NCI-H1436 (cell line): Measurements from ENCODE around the gene ARHGDIA.

Source experiments
- DNase-seq: peaks from one replicate; lab custom pipeline; 2025; lab: John Stamatoyannopoulos, UW

ARHGDIA gene

DNA sequence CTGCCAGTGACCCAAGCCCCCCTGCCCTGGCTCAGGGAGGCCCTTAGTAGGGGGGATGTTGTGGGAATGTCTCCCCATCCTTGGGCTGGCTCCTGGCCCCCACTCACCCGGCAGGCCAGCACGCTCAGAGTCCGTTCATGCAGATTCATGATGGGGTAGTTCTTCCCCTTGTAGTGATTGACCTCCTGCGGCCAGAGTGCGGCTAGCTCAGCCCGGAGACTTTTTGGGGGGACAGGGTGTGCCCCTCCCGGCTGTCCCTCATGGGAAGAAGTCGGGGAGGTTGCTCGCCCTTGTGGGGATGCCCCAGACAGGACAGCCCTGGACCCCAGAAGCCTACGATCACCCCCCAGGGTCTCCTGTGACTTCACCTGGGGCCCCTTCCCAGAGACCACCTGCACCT lies 34.9 kb upstream of the ARHGDIA start:
- DNase-seq: no peak

DNA sequence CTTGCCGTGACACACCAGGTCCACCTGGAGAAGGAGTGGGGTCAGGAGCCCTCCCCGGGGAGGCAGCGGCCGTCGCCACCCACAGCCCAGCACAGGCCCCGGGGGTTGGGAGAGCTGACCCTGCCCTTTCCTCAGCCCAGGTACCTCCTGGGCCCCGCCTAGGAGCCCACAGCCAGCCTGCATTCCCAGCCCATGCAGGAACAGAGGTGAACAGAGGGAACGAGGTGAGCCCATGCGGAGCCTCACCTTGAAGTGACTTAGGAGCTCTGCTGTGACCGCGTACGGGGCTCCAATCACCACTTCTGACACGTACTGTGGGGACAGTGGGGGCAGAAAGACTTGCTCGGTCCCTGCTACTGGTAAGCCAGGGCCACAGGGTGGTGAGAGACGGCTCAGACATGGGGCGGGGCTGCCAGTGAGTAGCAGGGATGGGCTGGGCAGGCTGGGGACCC lies 34.3 kb upstream of the ARHGDIA start:
- no peak for DNase-seq

DNA sequence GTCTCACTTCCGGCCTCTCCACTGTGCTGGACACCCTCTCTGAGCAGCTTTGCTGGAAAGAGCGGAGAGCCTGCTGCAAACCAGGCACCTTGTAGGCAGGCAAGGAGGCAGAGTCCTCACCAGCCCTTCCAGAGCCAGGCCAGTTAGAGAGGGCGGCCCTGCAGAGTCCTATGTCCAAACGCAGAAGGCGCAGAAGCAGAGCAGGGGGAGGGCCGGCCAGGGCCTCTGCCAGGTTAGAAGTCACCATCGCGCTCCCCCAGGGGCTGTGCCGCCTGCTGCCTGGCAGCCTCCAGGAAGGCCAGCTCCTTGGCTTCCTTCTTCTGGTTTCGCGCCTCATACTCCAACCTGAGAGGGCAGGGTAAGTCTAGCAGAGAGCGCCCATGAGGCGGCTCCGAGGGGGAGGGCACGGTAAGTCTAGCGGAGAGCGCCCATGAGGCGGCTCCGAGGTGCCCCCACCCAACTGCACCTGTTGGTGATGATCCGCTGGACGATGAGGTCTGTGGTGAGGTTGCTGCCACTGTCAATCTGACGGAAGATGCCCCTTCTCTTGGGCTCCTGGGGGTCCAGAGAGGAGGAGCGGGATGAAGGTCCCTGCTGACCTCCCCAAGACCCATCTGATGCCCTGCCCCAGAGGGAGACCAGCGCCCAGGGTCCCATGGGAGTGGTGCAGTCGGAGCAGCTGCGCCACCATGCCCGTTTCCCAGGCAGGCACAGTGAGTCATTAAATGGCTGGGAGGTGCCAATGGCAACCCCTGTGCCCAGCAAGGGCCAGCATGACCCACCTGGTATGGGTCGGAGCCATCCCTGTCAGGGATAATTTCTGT lies 33.7 kb upstream of the ARHGDIA start:
- DNase-seq: no peak

DNA sequence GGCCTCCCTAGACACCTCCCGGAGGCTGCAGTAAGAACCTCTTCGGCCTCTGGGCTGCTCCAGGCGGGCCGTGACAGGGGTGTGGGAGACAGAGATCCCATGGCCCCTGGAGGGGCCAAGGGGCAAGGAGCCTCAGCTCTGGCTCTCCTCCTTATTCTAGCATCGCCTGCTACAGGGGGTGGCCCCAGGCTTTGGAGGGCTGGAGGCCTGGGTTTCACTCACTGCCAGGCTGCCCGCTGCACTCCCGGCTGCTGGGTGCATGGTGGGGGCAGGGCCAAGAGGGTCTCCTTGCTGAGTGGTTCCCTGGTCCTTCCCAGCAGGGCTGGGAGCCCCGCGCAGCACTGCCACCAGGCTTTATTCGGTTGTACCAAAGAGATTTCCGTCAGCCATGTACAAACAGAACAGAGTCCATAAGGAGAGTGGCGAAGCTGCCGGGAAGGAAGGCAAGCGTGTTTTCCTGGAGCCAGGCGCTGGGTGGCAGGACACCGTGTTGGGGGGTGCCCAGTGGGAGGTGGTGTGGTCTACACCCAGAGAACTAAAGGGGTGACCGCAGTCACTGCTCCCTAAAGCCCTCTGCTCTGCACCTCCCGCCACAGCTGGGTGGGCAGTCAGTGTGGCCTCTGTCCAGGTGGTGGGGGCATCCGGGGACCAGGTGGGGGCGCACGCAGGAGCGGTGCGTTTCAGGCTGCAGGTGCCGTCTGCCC lies 32.9 kb upstream of the ARHGDIA start:
- no peak for DNase-seq

DNA sequence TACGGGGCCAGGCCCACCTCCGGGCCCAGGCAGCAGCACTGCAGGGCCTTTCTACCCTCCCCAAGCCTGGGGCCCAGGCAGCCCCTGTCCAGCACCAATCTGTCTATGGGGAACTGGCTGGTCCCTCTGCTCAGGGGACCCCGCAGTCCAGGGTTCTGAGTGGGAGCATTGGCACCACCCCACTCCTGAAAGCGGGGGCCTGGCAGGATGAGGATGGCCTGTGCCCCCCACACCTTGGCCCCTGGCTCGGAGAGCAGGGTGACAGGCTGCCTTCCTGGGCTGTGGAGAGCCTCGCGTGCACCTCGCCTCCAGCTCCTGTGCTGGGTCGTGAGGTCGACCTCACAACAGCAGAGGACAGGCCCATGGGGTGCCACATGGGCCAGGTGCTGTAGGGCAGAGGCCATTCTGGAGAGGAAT lies 32.3 kb upstream of the ARHGDIA start:
- no peak for DNase-seq

DNA sequence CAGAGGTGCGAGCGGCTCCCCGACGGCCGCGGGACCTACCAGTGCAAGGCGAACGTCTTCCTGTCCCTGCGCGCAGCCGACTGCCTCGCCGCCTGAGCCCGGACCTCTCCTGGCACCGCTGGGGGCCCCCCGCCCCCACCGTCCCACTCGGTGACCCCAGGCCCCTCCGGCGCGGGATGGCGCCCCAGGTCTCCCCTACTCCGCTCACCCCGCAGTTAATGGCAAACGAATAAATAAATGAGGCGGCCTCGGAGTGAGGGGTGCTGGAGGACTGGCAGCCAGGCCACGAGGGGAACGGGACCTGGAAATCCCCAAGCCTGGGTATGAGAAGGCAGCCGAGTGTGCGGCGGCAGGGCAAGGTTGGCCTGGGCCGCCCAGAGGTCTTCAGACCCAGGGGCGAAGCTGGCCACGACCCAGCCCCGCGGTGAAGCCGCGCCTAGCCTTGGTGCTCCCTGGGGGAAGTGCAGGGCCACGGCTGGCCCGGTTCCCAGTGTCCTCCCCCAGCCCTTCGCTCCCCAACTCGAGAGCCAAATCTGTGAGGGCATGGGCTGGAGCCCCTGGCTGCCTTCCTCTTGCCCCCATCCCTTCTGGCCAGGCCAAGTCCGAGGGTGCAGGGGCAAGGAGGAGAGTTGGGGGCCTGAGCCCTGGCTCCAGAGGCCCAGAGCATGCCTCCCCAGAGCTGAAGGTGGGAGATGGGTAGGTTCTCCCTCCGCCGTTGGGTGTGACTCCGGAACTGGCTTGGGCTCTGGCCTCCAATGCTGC lies 31.7 kb upstream of the ARHGDIA start:
- no peak for DNase-seq

DNA sequence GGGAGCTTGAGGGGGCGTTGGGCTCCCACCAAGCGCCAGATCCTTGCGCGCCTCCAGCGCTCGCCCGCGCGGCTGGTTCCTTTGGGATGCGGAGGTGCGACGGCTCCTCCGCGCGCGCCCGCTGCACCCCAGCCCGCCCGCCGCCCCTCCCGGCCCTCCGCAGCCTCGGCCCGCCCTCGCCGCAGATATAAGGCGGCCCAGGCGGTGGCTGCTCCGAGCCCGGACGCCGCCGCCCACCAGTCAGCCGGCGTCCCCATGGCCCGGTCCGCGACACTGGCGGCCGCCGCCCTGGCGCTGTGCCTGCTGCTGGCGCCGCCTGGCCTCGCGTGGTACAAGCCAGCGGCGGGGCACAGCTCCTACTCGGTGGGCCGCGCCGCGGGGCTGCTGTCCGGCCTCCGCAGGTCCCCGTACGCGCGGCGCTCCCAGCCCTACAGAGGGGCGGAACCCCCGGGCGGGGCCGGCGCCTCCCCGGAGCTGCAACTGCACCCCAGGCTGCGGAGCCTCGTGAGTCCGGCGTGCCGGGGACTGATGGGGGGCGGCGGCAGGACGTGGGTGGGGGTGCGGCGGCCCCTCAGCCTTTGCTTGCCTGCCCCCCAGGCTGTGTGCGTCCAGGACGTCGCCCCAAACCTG lies 31.0 kb upstream of the ARHGDIA start, which contains the start of gene NPB:
NPB (plus strand) TSS at position 216 of the 630 bp plus-strand sequence; CDS start at position 256, 40 bp downstream.
- no peak for DNase-seq

DNA sequence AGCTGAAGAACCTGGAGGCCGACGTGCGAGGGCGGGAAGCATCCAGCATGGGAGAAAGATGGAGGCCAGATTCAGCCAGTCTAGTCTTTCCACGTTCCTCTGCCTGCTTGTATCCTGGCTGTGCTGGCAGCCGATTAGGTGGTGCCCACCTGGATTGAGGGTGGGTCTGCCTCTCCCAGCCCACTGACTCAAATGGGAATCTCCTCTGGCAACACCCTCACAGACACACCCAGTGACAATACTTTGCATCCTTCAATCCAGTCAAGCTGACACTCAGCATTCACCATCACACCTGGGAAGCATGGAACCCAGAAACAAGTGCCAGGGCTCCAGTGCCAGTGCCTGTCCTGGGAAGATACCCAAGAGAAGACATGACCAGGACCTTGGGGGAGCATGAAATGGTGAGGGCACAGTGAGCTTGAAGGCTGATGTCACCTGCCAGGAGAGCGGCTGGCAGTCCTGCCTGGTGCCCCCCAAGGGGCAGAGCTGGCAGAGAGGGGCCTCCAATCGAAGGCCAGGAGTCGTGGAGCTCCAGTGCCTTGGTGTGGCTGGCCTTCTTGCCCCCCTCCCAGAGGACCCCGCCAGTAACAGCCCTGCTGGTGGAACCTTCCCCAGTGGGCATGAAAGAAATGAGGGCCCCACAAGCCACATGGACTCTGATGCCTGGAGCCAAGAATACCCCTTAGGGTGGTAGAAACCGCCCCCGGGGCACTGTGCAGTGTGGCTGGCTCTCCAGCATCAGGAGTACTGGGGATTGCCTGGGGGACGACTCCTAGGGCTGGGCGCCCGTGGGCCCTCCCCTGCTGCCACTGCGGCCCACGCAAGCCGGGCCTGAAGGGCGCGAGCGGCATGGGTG lies 30.3 kb upstream of the ARHGDIA start:
- no peak for DNase-seq

DNA sequence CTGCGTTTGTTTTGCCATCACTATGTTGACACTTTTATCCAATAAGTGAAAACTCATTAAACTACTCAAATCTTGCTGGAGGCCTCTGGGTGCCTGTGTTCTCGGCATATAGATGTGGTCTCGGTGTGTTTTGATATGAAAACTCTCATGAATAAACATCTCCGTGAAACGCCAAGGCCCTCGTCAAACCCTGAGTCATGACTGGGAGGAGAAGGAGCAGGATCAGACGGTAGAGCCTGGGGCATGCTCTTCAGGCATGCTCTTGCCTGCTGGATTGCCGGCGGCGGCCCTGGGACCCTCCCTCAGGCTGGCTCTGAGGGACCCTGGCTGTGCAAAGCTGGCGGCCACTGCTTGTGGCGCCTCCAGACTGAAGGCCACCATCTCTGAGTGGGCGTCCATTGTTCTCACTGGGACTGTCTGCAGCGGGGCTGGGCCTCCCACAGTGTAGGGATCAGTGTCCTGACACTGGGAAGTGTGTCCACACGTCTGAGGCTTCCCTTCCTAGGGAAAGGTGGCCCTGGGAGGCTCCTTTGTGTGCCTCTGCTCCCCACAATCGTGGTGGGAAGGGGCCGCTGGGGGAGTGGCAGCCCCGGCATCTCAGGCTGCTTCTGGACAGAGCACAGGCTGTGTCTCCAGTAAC lies 29.2 kb upstream of the ARHGDIA start:
- no peak for DNase-seq

DNA sequence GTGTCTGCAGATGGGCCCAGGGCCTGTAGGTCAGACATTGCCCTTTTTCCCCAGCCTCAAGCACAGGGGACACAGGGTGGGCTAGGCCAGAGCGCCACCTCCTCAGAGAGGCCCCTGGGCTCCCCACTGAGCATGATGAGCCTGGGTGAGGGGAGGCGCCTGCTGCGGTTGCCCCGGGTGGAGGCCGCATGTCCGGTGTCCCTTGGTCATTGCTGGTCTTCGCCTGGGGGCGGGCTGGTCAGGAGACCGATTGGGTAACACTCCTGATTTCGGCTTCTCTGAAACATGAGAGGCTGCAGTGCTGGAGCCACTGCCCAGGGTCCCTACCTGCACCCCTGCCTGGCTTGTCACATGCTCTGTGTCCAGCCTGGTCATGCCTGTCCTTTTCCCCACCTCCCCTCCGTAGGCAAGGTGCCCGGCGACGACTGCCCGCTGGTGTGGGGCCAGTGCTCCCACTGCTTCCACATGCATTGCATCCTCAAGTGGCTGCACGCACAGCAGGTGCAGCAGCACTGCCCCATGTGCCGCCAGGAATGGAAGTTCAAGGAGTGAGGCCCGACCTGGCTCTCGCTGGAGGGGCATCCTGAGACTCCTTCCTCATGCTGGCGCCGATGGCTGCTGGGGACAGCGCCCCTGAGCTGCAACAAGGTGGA lies 28.5 kb upstream of the ARHGDIA start:
- no peak for DNase-seq

DNA sequence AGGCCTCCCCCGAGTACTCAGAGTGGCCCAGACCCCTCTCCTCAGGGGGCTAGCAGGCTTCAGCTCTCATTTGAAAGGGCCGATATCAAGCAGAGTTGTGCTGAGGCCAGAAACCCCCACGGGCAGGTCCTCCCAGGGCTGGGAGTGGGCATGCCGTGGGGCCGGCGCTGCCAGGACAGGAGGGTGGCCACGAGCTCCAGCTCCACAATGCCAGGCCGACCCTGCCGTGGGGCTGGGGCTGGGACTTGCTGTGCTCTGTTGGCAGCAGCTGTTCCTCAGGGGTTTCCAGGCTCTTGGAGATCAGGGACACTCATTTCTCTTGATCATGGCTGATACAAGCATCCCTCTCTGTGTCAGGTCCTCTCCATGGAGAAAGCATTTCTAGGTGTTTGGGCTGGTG lies 27.7 kb upstream of the ARHGDIA start:
- no peak for DNase-seq

DNA sequence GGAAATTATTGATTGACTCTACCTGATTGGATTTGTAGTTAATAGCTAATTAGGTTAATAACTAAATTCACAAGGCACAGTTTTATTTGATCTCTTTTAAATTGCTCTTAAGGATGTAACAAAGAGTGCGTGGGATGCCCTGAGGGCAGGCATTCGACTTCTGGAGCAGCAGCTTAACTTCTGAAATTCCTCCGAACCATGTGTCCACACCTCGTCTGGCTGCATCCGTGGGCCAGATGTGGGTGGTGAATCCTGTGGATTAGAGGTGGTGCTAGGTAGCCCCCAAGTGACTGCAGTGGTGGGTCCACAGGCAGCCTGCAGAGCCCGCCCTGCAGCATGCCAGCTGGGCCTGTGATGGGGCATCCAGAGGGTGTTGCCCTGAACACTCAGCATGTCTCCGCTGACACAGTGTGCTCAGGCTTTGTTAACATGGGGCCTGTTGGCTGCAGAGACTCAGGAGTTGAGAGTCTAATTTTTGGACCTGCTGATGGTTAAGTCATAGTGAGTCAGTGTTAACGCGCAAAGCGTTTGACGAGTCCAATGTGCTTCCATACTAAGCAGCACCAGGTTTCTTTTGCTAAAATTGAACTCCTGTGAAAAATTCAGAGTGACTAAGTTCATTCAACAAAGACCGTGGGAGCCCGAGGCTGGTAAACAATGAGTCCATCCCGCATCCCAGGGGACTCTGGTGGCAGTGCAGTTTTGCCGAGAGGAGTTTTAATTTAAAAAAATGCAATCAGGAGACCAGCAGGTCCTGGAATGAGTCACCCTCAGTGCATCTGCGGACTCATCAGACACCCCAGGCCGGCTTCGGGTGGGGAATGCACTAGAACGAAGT lies 27.1 kb upstream of the ARHGDIA start:
- DNase-seq: no peak

DNA sequence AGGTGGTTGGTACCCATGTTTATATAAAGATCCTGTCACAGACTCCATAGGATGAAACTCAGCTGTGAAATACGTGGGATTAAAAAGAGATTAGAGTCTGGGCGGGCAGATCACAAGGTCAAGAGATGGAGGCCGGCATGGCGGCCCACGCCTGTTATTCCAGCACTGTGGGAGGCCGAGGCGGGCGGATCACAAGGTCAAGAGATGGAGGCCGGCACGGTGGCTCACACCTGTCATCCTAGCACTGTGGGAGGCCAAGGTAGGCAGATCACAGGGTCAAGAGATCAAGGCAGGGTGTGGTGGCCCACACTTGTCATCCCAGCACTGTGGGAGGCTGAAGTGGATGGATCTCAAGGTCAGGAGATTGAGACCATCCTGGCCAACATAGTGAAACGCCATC lies 24.3 kb upstream of the ARHGDIA start:
- DNase-seq: no peak

DNA sequence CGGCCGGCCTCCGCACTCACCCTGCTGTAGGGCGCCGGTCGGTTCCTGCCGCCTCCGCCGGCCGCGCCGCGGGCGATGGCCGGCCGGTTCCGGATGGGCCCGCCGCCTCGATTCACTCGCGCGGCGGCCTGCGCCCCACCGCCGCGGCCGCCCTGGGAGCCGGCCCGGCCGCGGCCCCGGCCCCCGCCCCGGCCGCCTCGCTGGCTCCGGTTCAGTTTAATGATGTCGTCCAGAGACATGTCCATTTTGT lies 20.1 kb upstream of the ARHGDIA start:
- DNase-seq: no peak

DNA sequence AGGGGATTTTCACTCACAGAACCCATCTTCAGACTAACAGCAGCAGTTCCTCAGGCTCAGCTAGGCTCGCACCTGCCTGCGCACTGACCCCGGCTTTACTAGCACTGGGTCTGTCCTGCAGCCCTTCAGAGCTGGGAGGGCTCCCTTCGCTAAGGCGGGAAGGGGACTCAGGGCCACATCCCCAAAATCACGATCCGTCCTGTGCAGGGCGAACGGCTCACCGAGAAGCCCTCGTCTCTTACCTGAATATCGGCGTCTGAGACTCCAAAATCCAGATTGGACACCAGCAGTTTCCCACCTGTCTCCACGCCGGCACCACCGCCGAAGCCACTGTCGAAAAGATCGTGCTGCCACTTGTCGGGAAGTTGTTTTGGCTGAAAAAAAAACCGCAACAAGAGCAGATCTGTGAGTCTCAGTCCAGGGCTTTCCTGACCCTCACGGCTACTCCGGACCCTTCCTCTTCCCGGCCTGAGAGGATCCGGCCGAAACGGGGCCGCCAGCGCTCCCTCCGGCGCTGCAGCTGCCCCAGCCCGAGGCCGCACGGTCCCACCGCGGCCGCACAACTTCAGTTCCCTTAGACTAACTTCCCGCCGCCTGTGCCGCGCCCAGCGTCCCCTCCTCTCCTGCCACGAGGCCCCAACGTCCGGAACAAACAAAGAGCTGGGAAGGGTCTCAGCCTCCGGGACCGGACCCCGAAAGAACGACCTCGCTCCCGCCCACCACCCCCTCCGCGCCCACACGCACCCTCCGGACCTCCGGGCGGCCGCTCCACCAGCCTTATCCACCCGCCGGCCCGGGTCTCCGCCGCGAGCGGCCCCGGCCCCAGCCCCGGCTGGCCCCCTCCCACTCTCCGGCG lies 19.5 kb upstream of the ARHGDIA start:
- DNase-seq: no peak

DNA sequence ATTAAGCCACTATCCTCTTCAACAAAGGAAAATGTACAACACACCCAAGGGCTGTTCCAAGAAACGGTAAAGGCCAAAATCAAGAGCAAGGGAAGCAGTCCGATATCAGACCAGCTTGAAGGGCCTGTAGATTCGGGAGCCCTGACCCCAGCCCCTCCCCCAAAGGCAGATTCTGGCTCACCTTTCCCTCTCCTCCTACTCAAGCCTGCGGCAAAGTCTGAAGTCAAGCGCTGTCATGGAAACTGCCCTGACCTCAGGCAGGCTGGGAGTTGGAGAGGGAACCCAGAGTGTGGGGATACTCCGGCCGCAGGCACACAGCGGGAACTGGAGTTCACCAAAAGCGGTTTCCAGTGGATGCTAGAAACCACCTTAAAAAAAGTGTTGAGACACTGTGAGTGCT lies 18.5 kb upstream of the ARHGDIA start:
- DNase-seq: no peak

DNA sequence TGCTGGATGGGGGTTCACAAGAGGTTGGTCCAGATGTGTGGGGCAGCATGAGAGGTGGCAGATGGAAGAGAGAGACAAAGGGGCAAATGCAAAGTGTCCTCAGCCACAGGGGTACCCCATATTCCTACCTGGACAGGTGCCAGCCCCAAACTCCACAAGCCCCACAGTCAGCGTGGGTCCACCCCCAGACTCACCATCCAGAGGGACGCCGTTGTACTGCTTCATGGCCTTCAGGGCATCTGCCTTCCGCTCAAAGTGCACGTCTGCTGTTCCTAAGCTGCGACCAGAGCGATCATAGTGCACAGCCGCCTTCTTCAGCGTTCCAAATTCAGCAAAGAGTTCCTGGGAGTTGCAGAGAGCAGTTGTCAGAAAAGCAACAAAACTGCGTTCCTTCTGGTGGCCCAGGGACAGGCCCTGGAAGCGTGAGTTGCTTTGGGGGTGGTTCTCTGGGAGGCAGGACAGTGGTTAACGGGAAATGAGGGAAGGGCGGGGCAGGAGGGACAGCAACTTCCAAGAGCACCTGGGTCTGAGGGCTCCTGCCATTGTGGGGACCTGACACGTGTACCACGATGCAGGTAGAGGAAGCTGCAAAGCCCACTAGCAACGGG lies 18.0 kb upstream of the ARHGDIA start:
- DNase-seq: no peak
